Lower lobe of right lung (tissue), 2 donors: ENCODE results near the gene TRAPPC6A. TPM values are rescaled to one million over a fixed set of nuclear protein-coding genes. Genes with fewer than 3 reads are reported as not detected.

Experiments
- ATAC-seq, 2 donors: fragments of 200-7000 bp; cut with Tn5 transposase; one replicate each; pipeline ENCODE4 v1.9.1; 2020 to 2022; ENCODE audit warnings: mild to moderate bottlenecking in 2 of 2, moderate library complexity in 2 of 2
- DNase-seq: peaks from one replicate; pipeline ENCODE4 v3.0.0-alpha.2; 2020
- H3K27ac ChIP-seq: fragments of 200-600 bp; one replicate; pipeline ENCODE4 v1.8.0; 2022
- H3K27me3 ChIP-seq: fragments of 200-600 bp; one replicate; pipeline ENCODE4 v1.8.0; 2022; ENCODE audit warnings: low read depth
- H3K36me3 ChIP-seq: fragments of 200-600 bp; one replicate; pipeline ENCODE4 v1.8.0; 2022; ENCODE audit warnings: mild to moderate bottlenecking
- H3K4me1 ChIP-seq: fragments of 200-600 bp; one replicate; pipeline ENCODE4 v1.8.0; 2022
- H3K4me3 ChIP-seq: fragments of 200-600 bp; one replicate; pipeline ENCODE4 v1.8.0; 2022; ENCODE audit warnings: mild to moderate bottlenecking
- H3K9me3 ChIP-seq: fragments of 200-600 bp; one replicate; pipeline ENCODE4 v1.8.0; 2022
- CTCF ChIP-seq: fragments of 200-600 bp; IDR thresholded peaks from one replicate; pipeline ENCODE4 v1.8.0; 2022; ENCODE audit warnings: antibody characterized with exemption, mild to moderate bottlenecking
- intact Hi-C: fragments of 100-400 bp; cut with DNase I; formaldehyde crosslinking; loops from one replicate; pipeline ENCODE4 v1.11.0; 2022
- total RNA-seq: library from RNA; stranded (reverse); fragmentation: NEBNext Ultra II Directional; extraction: Animal tissue kit (Norgen Biotek cat#: 25700); gene quantifications from one replicate; pipeline ENCODE4 v1.2.1, GENCODE V29; 2021
- donor health status: DM: no; HTN: yes; CAD: no; lungs with severe emphysema.

The TRAPPC6A gene
- total RNA-seq, 1 donor from 2014 or later, result 18.4 TPM

DNA sequence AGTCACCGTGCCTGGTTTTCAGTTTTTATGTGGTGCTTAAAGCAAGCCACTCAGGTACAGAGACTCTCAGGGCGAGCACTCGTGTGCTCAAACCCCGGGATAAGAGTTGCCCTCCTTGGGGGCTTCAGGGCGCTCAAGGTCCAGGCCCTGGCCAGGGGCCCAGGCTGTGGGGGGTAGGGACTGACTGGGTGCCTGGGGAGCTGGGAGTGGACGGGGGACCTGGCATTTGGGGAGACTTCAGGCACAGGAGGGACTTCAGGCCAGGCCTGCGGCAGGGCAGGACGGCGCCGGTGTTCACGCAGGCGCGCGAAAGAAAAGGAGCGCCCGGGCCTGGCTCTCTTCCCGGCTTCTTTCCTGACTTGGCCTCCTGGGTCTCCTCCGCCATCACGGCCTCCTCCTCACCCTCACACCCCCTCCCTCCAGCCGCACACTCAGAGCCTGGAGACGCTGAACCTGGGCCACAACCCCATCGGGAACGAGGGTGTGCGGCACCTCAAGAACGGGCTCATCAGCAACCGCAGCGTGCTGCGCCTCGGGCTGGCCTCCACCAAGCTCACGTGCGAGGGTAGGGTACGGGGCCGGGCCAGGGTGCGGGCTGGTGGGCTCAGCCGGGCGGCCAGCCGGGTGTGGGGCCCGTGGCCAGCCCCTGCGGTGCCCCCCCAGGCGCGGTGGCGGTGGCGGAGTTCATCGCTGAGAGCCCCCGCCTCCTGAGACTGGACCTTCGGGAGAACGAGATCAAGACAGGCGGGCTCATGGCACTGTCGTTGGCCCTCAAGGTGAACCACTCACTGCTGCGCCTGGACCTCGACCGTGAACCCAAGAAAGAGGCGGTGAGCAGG, 33.4 kb downstream of the TRAPPC6A start:
- intact Hi-C loops, result no loop called here
- Histone ChIP-seq H3K27me3 (no peaks in the 10 kb centered on the region), H3K27ac (no peak overlapping the region), H3K9me3 (no peaks in the 10 kb centered on the region), H3K4me1 (no peaks in the 10 kb centered on the region), H3K4me3 (no peak overlapping the region), H3K36me3 (peaks cover 62% of the 10 kb centered on the region)
- DNase-seq (no peak), ATAC-seq (no peak)
- TF ChIP-seq CTCF, result no peak

DNA sequence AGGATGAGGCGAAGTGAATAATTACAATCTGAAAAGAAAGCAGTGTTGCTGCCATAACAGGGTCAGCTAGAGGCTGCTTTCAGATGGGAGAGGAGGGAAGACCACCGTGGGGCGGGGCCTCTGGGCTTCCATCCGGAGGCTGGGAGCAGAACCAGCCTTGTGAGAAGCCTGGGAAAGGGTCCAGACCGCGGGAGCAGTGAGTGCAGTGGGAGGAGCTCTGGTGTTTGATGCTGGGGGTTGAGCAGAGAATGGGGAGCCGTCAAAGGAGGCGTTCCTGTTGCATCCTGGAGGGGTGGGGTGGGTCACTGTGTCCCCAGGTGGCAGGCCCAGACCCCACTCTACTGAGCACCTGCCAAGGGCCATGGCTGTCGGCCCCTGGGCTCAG, 35.3 kb downstream of the TRAPPC6A start:
- intact Hi-C loops, result no loop called here
- Histone ChIP-seq H3K9me3 (no peaks in the 10 kb centered on the region), H3K27me3 (no peaks in the 10 kb centered on the region), H3K36me3 (peaks cover 62% of the 10 kb centered on the region), H3K4me3 (no peak overlapping the region), H3K4me1 (no peaks in the 10 kb centered on the region), H3K27ac (no peak overlapping the region)
- no peak for DNase-seq
- no peak for TF ChIP-seq CTCF
- ATAC-seq, result no peak

DNA sequence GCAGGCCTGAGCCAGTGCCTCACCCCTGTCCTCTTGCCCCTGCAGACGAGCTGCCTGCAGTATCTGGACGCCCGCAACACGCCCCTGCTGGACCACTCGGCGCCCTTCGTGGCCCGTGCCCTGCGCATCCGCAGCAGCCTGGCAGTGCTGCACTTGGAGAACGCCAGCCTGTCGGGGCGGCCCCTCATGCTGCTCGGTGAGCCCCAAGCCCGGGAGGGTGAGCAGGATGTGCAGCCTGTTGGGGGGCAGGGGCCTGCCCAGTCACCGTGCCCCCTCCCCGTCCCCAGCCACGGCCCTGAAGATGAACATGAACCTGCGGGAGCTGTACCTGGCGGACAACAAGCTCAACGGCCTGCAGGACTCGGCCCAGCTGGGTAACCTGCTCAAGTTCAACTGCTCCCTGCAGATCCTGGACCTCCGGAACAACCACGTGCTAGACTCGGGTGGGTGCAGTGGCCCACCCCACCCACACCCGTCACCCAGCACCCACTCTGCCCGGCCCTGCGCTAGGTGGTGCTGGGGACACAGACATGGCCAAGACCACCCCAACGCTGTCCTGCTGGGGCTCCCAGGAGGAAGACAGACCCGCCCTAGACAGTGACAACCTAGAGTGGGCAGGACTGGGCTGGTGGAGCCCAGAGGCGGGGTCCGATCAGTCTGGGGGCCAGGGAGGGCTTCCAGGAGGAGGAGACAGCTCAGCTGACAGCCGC, 35.9 kb downstream of the TRAPPC6A start:
- no peak overlapping the region for H3K27ac ChIP-seq
- TF ChIP-seq CTCF, result no peak
- DNase-seq (no peak), ATAC-seq (no peak)
- no peaks in the 10 kb centered on the region for H3K9me3 ChIP-seq
- no peaks in the 10 kb centered on the region for H3K4me1 ChIP-seq
- H3K36me3 ChIP-seq, result peaks cover 62% of the 10 kb centered on the region
- H3K4me3 ChIP-seq, result no peak overlapping the region
- no peaks in the 10 kb centered on the region for H3K27me3 ChIP-seq
- intact Hi-C loops, result no loop called here

DNA sequence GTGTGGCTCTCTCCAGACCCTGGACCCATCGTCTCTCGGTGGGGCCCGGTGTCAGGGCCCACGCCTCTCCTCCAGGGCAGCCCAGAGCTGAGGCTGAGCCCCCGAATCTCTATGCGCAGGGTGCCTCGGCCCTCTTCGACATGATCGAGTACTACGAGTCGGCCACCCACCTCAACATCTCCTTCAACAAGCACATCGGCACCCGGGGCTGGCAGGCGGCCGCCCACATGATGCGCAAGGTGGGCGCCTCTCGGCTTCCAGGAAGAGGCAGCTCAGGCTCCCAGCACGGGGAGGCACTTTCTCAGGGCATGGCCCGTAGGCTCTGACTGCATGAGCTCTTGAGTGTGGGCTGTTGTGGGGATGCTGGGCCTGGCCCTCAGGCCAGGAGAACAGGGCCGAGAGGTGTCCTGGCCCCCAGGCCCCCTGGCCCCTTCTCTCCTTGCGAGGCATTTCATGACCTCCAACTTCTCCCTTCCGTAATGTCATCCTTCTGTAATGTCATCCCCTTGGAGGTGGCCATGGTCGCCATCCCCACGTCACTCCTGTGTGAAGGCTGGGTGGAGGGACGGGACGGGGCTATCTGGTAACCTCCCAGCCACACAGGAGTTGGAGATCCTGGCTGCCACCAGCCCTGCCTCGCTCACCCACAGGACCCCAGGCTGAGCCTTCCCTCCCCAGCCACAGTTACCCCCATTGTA, 36.7 kb downstream of the TRAPPC6A start:
- ATAC-seq, result no peak
- no peak overlapping the region for H3K27ac ChIP-seq
- no peak for TF ChIP-seq CTCF
- intact Hi-C loops, result no loop called here
- H3K27me3 ChIP-seq, result no peaks in the 10 kb centered on the region
- no peaks in the 10 kb centered on the region for H3K9me3 ChIP-seq
- no peaks in the 10 kb centered on the region for H3K4me1 ChIP-seq
- DNase-seq, result no peak
- no peak overlapping the region for H3K4me3 ChIP-seq
- peaks cover 58% of the 10 kb centered on the region for H3K36me3 ChIP-seq

- DNase-seq (no peak), ATAC-seq (no peak)
- Histone ChIP-seq H3K4me3 (no peak overlapping the region), H3K9me3 (no peaks in the 10 kb centered on the region), H3K4me1 (no peaks in the 10 kb centered on the region), H3K27ac (no peak overlapping the region), H3K27me3 (no peaks in the 10 kb centered on the region), H3K36me3 (peaks cover 50% of the 10 kb centered on the region)
- intact Hi-C loops, result no loop called here
- TF ChIP-seq CTCF, result no peak
These were observed 37.5 kb downstream of the TRAPPC6A start for GRCh38 chr19:45140533-45140932.
